Stimulated activated CD4-positive, alpha-beta T cell treated with anti-CD3 and anti-CD28 coated beads, TNF-alpha, amount 100 ng/mL, for 1 hour (primary cell): ENCODE results near the gene SFRP5.
A peak's percentile ranks its signal among the peaks of the same experiment; 100 is the strongest.

Source experiments
- DNase-seq, 3 donors: peaks; one replicate each; pipeline ENCODE4 v3.0.0-alpha.2; 2020; ENCODE audit warnings: low read depth in 3 of 3, low spot score in 1 of 3

Gene SFRP5

GRCh38 chr10:97743169-97743943 lies 28.4 kb downstream of the SFRP5 start:
- DNase-seq = no peak

DNA sequence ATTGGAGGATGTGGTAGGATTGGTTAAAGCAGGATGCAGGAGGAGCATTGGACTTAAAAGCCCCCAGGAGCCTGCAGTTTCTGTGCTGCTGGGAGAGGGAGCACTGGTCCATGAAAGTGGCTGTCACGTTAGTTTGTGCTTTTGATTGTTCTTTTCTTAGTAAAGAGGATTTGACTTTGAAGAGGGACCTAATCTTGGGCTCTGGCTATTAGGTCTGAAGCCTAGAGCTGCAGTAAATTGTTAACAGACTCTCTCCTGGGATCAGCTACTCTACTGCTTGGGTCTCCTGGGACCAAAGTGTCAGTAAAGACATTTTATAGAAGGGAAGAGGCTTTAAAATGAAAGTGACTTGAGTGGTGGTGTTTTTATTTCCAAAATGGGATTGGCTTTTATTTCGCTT lies 31.2 kb downstream of the SFRP5 start:
- DNase-seq = no peak

GRCh38 chr10:97738616-97739015 lies 33.2 kb downstream of the SFRP5 start:
- no peak for DNase-seq

GRCh38 chr10:97737770-97738265 lies 34.0 kb downstream of the SFRP5 start:
- no peak for DNase-seq

DNA sequence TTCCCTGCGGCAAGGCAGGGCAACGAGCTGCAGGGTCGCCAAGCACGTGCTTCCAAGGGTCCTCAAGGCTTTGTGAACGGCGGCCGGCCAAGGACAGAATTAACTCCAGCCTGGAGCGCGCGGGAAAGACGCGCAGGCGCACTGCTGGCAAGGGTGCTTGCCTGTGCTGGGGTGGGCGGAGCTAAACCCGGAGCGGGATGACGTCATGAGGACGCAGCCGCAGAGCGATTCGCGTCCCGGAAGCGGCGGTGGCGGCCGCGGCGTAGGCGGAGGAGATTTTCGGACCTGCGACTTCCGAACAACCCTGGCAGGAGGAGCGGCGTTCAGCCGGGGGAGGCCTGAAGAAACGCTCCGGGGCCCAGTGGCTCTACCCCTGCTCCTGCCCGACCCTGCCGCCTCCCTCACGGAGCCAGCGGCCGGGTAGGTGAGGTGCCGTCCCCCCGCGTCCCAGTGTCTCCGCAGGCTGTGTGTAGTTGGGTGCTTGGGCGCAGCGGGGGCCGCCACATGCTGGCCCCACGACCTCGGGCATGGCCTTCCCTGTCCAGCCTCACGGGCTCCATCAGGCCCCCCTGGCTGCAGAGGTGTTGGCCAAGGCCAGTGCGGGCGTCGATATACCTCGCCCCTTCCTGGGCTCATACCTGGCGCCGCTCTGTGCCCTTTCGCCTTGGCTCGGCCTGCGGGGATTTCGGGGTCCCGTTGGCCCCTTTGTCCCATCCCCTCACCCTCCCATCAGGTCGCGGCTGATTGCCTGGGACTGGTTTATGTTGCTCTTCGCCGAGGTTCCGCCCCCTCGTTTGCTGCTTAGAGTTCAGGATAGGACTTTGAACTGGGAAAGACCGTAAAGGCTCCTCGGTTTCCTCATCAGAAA lies 34.7 kb downstream of the SFRP5 start, which contains the start of gene ZFYVE27:
Gene ZFYVE27 (plus strand): TSS at position 227 of the 868 bp plus-strand sequence. CDS start 1,350 bp downstream, outside the sequence.
- peak; percentile 85 to 95 (median 92) for DNase-seq

DNA sequence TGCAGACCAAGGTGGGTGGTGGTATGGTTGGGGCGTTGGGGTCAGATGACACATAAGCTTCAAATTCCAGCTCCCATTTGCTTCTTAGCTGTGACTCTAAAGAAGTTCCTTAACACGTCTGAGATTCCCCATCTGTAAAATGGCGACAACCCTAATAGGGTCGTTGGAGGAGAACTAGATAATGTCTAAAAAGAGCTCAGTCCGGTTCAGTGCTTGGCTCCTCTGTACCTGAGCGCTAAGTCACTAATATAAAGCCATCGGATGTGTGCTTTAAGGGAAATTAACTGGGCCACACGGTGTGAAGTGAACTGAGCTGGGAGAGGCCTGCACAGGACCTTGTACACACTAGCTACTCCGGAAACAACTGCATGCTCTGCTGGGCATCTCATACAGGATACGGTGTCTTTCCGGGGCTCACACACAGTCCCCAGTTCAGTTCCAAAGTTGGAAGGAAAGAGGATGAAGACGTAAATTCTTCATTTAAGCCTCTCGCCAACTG lies 35.3 kb downstream of the SFRP5 start:
- DNase-seq = no peak

DNA sequence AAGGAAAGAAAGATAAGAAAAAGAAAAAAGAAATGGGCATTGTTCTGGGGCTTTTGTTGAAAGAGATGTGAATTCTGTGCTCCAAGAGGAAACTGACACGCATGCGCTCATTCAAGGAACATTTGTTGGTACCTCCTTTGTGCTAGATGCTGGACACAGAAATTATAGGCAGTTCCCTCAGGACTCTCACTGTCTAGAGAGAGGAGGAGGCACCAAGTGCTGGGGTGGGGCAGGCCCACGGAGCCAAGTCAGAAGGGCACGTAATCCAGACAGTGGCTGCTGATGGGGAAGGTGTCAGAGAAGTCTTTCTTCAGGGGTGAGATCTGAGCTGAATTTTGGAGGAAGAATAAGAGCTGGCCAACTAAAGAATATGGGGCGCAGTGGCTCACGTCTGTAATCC lies 37.8 kb downstream of the SFRP5 start:
- DNase-seq = no peak

- no peak for DNase-seq
These were observed 38.5 kb downstream of the SFRP5 start for GRCh38 chr10:97733256-97733655.

GRCh38 chr10:97732052-97732359 lies 39.8 kb downstream of the SFRP5 start:
- DNase-seq = no peak

DNA sequence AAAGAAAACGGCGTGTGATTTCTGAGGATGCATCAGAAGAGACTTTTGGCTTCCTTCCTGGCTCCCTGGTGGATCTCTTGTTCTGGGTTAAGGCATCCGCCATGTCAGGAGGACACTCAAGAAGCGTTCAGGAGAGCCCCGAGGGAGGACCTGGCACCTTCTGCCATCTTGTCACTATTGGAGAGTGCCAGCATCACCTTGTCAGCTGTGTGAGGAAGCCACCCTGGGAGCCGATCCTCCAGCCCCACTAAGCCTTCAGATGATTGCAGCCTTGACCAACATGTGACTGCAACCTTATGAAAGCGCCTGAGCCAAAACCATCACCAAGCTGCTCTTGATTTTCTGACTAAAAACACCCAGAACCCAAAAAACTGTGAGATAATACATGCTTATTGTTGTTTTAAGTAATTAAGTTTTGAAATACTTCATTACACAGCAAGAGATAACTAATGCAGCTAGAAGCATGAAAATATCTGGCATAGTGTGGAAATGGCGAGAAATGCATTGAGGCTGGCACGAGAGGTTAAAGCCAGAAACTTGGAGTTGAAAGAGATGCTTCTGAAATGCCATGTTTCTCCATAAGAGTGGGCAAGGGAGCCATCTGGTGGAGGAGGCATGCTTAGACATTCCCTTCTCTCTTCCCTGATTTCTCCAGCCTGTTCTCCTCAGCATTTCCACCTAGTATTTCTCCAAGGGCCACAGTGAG lies 40.3 kb downstream of the SFRP5 start:
- DNase-seq = peak in 1 of 3 donors; percentile 29

- DNase-seq = no peak
These were observed 42.8 kb downstream of the SFRP5 start for GRCh38 chr10:97729014-97729413.

DNA sequence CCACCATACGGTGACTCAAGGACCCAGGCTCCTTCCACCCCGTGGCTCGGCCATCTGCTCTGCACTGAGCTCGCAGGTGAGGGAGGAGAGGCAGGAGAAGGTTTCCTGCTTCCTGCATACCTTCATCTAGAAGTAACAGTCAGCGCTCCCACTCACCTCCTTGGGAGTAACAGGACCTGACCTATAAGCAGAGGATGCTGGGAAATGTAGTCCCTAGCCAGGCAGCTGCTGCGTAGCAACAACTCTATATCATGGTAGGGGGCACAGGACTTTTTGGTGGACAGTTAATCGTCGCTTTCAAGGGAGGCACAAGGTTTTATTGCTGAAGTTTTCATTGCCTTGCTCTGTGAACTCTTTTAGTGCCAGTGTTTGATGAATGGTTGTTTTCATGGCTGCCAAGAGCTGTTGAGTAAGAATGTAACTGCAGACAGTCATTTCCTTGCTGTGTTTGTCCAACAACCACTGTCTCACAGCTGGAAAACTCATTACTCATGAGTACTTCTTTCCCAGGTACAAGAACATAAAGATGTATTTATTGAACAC lies 45.1 kb downstream of the SFRP5 start:
- no peak for DNase-seq

- no peak for DNase-seq
These were observed 47.4 kb downstream of the SFRP5 start for GRCh38 chr10:97724341-97724941.

DNA sequence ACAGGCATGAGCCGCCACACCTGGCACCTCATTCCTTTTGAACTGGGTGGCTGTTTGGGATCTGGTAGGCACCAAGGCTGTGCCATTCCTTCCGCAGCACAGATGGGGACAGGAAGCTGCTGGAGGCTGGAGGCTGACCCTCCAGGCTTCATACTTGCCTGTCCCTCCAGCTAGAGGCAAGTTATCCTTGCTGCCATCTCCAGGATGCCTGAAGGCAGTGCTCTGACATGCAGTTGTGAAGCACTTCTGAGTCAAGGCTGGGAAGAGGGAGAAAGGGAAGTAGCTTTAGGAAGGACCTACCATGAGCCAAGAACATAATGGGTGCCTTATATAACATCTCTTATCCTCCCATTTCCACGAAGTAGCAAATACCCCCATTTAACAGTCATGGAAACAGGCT lies 48.8 kb downstream of the SFRP5 start:
- DNase-seq = no peak

DNA sequence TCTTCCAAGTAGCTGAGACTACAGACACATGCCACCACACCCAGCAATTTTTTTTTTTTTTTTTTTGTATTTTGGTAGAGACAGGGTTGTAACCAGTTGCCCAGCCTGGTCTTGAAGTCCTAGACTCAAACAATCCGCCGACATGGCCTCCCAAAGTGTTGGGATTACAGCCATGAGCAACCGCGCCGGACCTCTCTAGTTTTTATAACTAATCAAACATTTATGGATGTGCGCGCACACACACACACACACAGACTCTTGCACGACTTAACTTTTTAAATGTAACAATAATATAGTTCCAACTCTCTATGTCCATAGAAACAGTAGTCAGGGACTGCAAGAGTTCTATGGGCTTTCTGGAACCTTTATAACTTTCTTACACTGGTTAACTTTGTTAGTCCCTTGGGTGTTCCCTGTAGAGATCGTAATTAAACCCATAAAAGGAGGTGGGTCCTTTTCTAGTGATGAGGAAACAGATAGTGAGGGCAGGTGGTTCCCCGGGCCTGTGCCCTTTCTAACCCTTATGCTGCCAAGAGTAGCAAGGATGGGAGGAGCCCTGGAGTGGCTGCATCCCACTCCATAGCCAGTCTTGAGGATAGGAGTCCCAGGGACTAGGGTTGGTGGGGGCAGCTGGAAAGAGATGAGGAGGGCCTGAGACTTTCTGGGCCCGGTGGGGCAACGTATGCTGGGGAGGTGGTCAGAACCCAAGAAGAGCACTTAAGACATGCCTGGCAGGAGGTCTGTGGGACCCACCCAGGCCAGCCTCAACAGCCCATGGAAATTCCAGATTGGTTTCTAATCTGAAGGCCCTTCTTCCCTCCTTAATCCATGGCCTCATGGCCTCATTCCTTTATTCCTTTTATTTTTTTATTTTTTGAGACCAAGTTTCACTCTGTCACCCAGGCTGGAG lies 49.7 kb downstream of the SFRP5 start:
- DNase-seq = no peak

DNA sequence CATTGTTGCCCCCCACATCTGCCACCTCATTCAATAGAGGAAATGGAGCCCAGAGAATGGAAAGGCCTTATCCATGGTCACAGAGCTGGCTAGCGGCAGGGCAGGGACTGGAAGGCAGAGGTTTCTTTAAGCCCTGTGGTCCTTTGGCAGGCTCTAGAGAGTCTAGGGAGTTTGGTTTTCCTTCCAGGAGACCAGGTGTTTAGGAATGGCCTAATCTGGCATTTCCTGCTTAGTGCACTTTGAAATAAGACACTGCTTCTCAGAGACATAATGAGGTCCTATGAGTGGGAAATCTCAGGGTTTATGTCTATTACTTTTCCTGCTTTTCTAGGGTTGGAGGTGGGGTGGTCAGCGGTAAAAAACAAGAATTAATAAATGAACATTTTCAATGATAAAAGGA lies 52.2 kb downstream of the SFRP5 start:
- no peak for DNase-seq

- DNase-seq = no peak
These were observed 53.1 kb downstream of the SFRP5 start for GRCh38 chr10:97718659-97719142.

GRCh38 chr10:97718178-97718577 lies 53.6 kb downstream of the SFRP5 start:
- no peak for DNase-seq

GRCh38 chr10:97717627-97718026 lies 54.2 kb downstream of the SFRP5 start:
- no peak for DNase-seq
